Tibial artery (tissue), 4 donors: Measurements from ENCODE around the gene STAT5B.

ENCODE experiments used
- DNase-seq, 2 donors: peaks; one replicate each; pipeline ENCODE4 v3.0.0-alpha.2; 2019
- H3K27ac ChIP-seq, 2 donors: fragments of 200-600 bp; sonication (generic) in 1 of 2; 1 replicate in 1 of 2; 2 replicates in 1 of 2; pipeline ENCODE4 v1.5.1; 2018 to 2019; ENCODE audit warnings: mild to moderate bottlenecking in 1 of 2
- H3K27me3 ChIP-seq, 2 donors: fragments of 200-600 bp; sonication (generic) in 1 of 2; one replicate each; pipeline versions ENCODE4 v1.5.1 to v1.6.0; 2016 to 2019
- H3K36me3 ChIP-seq, 3 donors: fragments of 200-600 bp; sonication (generic) in 2 of 3; one replicate each; pipeline ENCODE4 v1.5.1; 2016 to 2019; ENCODE audit warnings: mild to moderate bottlenecking in 2 of 3
- H3K4me1 ChIP-seq, 4 donors: fragments of 200-600 bp; sonication (generic) in 2 of 4; 1 replicate in 3 of 4; 2 replicates in 1 of 4; pipeline ENCODE4 v1.5.1; 2016 to 2019
- H3K4me3 ChIP-seq, 2 donors: fragments of 200-600 bp; sonication (generic) in 1 of 2; 1 replicate in 1 of 2; 2 replicates in 1 of 2; pipeline ENCODE4 v1.5.1; 2018 to 2019; ENCODE audit warnings: mild to moderate bottlenecking in 2 of 2
- H3K9me3 ChIP-seq, 3 donors: fragments of 200-600 bp; sonication (generic) in 1 of 3; one replicate each; pipeline ENCODE4 v1.5.1; 2016 to 2019
- intact Hi-C: fragments of 100-400 bp; cut with DNase I; formaldehyde crosslinking; loops from one replicate; pipeline ENCODE4 v1.15.0; 2023; ENCODE audit warnings: low total_unique reads
- TF ChIP-seq, protein P1 (sequence below), 2 experiments: fragments of 200-600 bp in 1 of 2; fragments of 450-650 bp in 1 of 2; IDR thresholded peaks; one replicate each; pipeline ENCODE4 v1.5.1; 2017 to 2019; ENCODE audit warnings: antibody characterized with exemption in 2 of 2, mild to moderate bottlenecking in 1 of 2, moderate library complexity in 1 of 2

STAT5B gene

DNA sequence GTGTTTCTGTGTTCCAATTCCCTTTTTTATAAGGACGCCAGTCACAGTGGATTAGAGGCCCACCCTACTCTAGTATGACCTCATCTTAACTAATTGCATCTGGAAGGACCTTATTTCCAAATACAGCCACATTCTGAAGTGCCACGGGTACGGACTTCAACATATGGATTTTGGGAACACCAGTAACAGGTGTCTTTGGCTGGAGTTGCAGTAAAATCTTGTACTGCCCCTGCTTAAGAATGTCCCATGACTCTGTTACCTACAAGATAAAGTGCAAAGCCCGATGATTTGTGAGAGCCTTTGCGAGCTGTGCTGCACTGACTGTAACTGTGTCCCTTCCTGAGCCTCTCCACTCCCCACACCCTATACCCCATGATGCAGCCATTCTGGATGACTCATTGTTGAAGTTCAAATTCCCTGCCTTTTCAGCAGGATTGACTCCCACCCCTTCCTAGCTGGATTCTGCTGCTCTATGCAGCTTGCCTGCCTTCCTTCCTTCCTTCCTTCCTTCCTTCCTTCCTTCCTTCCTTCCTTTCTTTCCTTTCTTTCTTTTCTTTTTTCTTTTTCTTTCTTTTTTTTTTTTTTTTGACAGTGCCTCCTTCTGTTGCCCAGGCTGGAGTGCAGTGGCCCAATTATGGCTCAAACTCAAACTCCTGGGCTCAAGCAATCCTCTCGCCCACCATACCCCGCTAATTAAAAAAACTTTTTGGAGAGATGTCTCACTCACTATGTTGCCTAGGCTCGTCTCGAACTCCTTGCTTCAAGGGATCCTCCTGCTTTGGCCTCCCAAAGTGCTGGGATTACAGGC lies 93.1 kb downstream of the STAT5B start:
- H3K4me1 ChIP-seq: peaks cover 0 to 28% (median 25%) of the 10 kb centered on the region in 4 donors
- peak overlapping the region; percentile 70 to 72 for H3K27ac ChIP-seq
- peaks cover 0 to 38% of the 10 kb centered on the region in 2 donors for H3K27me3 ChIP-seq
- no peak for DNase-seq
- TF ChIP-seq, protein P1, sequence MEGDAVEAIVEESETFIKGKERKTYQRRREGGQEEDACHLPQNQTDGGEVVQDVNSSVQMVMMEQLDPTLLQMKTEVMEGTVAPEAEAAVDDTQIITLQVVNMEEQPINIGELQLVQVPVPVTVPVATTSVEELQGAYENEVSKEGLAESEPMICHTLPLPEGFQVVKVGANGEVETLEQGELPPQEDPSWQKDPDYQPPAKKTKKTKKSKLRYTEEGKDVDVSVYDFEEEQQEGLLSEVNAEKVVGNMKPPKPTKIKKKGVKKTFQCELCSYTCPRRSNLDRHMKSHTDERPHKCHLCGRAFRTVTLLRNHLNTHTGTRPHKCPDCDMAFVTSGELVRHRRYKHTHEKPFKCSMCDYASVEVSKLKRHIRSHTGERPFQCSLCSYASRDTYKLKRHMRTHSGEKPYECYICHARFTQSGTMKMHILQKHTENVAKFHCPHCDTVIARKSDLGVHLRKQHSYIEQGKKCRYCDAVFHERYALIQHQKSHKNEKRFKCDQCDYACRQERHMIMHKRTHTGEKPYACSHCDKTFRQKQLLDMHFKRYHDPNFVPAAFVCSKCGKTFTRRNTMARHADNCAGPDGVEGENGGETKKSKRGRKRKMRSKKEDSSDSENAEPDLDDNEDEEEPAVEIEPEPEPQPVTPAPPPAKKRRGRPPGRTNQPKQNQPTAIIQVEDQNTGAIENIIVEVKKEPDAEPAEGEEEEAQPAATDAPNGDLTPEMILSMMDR (IDR thresholded peaks at IDR 0.05): no peak
- H3K9me3 ChIP-seq: no peaks in the 10 kb centered on the region
- no peaks in the 10 kb centered on the region for H3K36me3 ChIP-seq
- peak overlapping the region; percentile 53 to 71 for H3K4me3 ChIP-seq
- intact Hi-C loops: no loop called here

DNA sequence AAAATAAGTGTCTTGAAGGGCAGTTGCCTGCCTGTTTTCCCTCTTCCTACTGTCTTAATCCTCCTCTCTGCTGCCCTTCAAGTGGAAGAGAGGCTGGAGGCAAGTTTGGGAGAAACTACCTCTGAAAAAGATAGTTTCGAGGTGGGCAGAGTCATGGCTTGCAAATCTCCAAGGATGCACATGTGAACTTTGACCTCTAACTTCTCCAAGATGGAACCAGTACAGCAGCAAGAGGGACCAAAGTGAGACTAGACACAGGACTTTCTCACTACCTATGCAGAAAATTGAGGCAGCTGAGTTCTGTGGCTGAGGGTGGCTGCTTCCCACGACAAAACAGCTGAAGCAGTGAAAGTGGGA lies 94.4 kb downstream of the STAT5B start:
- intact Hi-C loops: no loop called here
- peaks cover 0 to 28% (median 25%) of the 10 kb centered on the region in 4 donors for H3K4me1 ChIP-seq
- peaks cover 0 to 48% of the 10 kb centered on the region in 2 donors for H3K27me3 ChIP-seq
- H3K9me3 ChIP-seq: no peaks in the 10 kb centered on the region
- no peak overlapping the region for H3K4me3 ChIP-seq
- H3K36me3 ChIP-seq: no peaks in the 10 kb centered on the region
- TF ChIP-seq, protein P1 (IDR thresholded peaks at IDR 0.05): no peak
- no peak for DNase-seq
- no peak overlapping the region for H3K27ac ChIP-seq

DNA sequence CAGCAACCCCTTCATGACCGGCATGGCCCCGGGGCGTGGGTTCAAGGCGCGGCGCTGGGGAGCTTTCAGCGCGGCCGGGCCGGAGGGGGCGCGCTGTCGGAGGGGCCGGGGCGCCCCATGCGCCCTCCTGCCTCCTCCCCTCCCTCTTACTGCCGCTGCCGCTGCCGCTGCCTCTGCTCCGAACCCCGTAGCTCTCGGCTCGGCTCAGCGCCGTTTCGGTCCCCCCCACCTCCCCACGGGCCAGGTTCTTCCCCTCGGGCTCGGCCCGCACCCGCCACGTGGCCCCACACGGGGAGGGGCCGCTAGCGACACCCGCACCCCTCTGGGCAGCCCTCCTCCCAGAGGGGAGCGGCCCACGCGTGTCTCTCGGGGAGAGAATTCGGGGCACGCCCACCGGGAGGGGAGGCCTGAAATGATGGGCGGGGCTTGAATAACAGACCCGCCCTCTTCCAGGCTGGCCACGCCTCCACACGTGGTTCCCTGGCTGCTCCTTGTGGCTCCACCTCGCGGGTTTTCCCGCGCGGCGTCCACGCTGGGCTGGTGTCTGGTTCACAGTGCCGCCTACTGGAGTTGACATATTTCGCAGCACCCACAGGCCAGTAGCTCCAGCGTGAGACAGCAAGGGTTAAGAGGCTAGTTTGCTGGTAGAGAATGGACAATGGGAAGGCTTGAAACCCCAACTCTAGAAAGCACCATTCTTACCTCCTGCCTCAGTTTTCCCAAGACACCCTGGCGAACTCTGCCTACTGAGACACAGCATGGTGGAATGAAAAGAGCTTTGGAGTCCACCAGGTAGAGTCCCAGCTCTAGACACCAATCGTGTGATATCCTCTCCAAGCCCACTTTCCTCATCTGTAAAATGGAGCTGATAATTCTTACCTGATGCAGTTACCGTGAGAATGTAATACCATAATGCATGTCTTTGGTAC lies 95.0 kb downstream of the STAT5B start, which contains the start of gene KCNH4:
KCNH4 (minus strand) TSS at position 221 of the 929 bp plus-strand sequence; CDS start at position 24, 197 bp downstream.
- DNase-seq: peak; percentile 73 to 80
- Histone ChIP-seq H3K4me1 (peaks cover 0 to 28% (median 25%) of the 10 kb centered on the region in 4 donors), H3K9me3 (no peaks in the 10 kb centered on the region), H3K4me3 (peak within 1 kb of the TSS; percentile 26 to 33), H3K27me3 (peaks cover 0 to 50% of the 10 kb centered on the region in 2 donors), H3K27ac (no peak within 1 kb of the TSS), H3K36me3 (no peaks in the 10 kb centered on the region)
- intact Hi-C loops: no loop called here
- TF ChIP-seq, protein P1 (IDR thresholded peaks at IDR 0.05): peak; percentile 10 to 15

DNA sequence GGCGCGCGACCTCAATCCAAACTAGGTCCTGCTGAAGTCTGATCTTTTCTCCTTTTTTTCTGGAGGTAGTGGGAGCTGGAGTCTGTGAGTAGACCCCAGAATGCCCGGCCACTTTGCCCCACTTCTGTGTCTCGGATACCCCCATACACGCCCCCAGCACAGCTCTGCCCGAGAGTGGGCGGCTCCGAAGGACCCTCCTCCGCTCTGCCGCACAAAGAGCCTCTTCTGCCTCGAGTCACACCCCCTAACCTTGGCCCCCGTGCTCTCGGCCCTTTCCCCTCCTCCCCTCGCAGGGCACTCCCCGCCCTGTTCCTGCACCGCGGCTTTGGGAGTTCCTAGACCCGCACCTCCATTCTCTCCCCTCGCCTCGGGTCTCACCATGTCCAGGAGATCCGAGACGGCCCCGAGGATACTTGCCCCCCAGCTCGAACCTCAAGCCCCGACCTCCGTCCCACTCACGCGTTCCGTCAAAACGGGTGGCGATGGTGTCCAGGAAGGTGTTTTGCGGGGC lies 95.7 kb downstream of the STAT5B start:
- intact Hi-C loops: no loop called here
- H3K4me3 ChIP-seq: peak overlapping the region; percentile 26 to 33
- H3K27me3 ChIP-seq: peaks cover 0 to 50% of the 10 kb centered on the region in 2 donors
- DNase-seq: no peak
- peaks cover 0 to 28% (median 25%) of the 10 kb centered on the region in 4 donors for H3K4me1 ChIP-seq
- TF ChIP-seq, protein P1 (IDR thresholded peaks at IDR 0.05): no peak
- H3K36me3 ChIP-seq: no peaks in the 10 kb centered on the region
- no peaks in the 10 kb centered on the region for H3K9me3 ChIP-seq
- no peak overlapping the region for H3K27ac ChIP-seq

DNA sequence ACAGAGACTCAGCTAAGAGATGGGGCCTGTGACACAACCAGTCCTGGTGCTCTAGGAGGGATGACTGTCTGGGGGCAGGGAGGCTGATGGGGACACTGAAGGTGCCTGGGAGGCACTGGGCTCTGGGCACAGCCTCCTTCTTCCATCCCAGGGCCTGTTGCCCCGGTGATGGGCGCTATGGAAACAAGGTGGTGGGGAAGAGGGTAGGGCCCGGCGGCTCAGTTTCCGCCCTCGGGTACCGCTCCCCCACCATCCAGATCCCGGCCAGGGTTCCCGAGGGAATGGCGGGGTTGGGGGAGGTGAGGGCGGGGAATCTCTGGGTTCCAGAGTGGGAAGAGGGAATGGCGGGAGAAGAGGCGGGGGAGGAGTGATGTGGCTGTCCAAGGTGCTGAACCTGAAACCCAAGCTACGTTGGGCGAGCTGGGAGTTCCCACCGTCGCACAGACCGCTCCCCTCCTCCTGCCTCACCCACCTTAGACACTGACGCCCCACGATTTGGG lies 96.2 kb downstream of the STAT5B start:
- H3K36me3 ChIP-seq: no peaks in the 10 kb centered on the region
- peaks cover 0 to 51% of the 10 kb centered on the region in 2 donors for H3K27me3 ChIP-seq
- peaks cover 0 to 28% (median 25%) of the 10 kb centered on the region in 4 donors for H3K4me1 ChIP-seq
- H3K4me3 ChIP-seq: no peak overlapping the region
- no peak for DNase-seq
- no peak overlapping the region for H3K27ac ChIP-seq
- TF ChIP-seq, protein P1 (IDR thresholded peaks at IDR 0.05): no peak
- H3K9me3 ChIP-seq: no peaks in the 10 kb centered on the region
- intact Hi-C loops: no loop called here
